ENCODE measurements around the gene NTHL1. TPM values are rescaled to one million over a fixed set of nuclear protein-coding genes. Genes with fewer than 3 reads are reported as not detected.

NTHL1 gene
- total and polyA plus RNA-seq, 9 of the 15 experiments (the other 6 are each of a cell fraction or from before 2014, with no cell fraction given): 1.1 to 58.8 (median 17.6) TPM

DNA sequence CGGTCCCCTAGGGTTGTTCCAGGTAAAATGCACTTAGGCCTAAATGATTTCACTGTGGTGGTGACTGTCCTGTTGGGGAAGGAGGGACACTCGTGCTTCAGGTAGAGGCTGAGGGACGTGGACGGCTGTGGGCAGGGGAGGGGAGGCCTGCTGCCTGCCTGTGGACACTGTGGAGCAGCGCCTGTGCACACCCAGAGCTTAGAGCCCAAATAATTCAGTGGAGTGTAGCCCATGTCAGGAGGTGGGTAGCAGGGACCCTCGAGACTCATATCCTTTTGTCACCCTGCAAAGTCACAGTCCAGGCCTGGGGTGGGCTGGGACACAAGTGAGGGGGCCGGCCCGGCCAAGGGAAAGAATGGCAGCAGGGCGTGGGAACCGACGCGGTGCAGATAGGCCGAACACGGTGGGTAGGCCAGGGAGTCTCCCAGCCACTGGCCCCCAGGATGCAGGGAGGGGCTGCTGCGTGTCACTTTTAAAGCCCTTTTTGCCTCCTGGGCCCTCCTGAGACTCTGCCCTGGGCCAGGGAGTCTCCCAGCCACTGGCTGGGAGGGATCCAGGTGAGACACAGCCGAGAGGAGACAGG is 21.7 kb downstream of the NTHL1 start:
- no peak overlapping the region for H3K27ac ChIP-seq (ENCODE audit: extremely low read depth, low read depth, low read length)
- 79% methylated on average over 14 of the region's 16 CpGs for WGBS (ENCODE audit: insufficient coverage, low coverage, missing lambda C conversion rate)
- H3K9me1 ChIP-seq (ENCODE audit: control insufficient read depth, insufficient read depth, low read length): peaks cover 3% of the 10 kb centered on the region
- H4K20me1 ChIP-seq (replicated peaks; ENCODE audit: control insufficient read depth, insufficient read depth, low read length): 0 out of 2 replicates have a peak, but pooled peaks cover 7% of the 10 kb centered on the region
- H3K27me3 ChIP-seq (ENCODE audit: control insufficient read depth in 2 of 2, insufficient read depth in 2 of 2, low read length in 2 of 2): no peaks in the 10 kb centered on the region
- peaks cover 4% of the 10 kb centered on the region; the same call in 1 of the 3 replicates for H3K36me3 ChIP-seq (ENCODE audit: control insufficient read depth, insufficient read depth, low read length)
- CTCF ChIA-PET (ENCODE audit: low intra/inter-chr PET ratio): no interaction called here
- TF ChIP-seq ZNF830 (CRISPR knock-in tag; IDR thresholded peaks at IDR 0.05) (no peak), ZNF175 (CRISPR knock-in tag; IDR thresholded peaks at IDR 0.05; ENCODE audit: low read depth) (no peak), MYNN (IDR thresholded peaks at IDR 0.05) (no peak), MYNN (CRISPR knock-in tag; IDR thresholded peaks at IDR 0.05) (no peak), KAT7 (CRISPR knock-in tag; IDR thresholded peaks at IDR 0.05; ENCODE audit: borderline replicate concordance) (no peak), ETS2 (tag; IDR thresholded peaks at IDR 0.05; ENCODE audit: borderline replicate concordance, poor library complexity, severe bottlenecking) (no peak), ZNF3 (CRISPR knock-in tag; IDR thresholded peaks at IDR 0.05) (no peak), NFE2 (IDR thresholded peaks at IDR 0.05; ENCODE audit: low read depth) (no peak), GATAD2A (IDR thresholded peaks at IDR 0.05) (no peak), TAF7 (tag; IDR thresholded peaks at IDR 0.05) (no peak), SMARCC2 (IDR thresholded peaks at IDR 0.05; ENCODE audit: low read depth) (no peak), KLF10 (CRISPR knock-in tag; IDR thresholded peaks at IDR 0.05) (no peak)
- TF ChIP-seq, protein P1, sequence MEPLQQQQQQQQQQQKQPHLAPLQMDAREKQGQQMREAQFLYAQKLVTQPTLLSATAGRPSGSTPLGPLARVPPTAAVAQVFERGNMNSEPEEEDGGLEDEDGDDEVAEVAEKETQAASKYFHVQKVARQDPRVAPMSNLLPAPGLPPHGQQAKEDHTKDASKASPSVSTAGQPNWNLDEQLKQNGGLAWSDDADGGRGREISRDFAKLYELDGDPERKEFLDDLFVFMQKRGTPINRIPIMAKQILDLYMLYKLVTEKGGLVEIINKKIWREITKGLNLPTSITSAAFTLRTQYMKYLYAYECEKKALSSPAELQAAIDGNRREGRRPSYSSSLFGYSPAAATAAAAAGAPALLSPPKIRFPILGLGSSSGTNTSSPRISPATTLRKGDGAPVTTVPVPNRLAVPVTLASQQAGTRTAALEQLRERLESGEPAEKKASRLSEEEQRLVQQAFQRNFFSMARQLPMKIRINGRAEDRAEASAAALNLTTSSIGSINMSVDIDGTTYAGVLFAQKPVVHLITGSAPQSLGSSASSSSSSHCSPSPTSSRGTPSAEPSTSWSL (CRISPR knock-in tag; IDR thresholded peaks at IDR 0.05; ENCODE audit: borderline replicate concordance): no peak
- intact Hi-C loops (cut with micrococcal nuclease): no loop called here
- POLR2A ChIA-PET: interaction anchor here (0.6 to 1.3 kb wide), 3 partner anchors 127 to 192 kb away, joined by 3 to 14 read pairs (median 6); partner anchors contain the start of gene TRAF7
- H3K79me2 ChIP-seq (ENCODE audit: control insufficient read depth, insufficient read depth, low read length): peaks cover 16% of the 10 kb centered on the region
- peak overlapping the region; percentile 69; the same call in 1 of the 2 replicates for H3K4me2 ChIP-seq (ENCODE audit: insufficient read depth, low read length)
- BruUV-seq (replicated peaks): no TSS peak
- in situ Hi-C loops (cut with MboI): no loop called here
- DNase-seq (ENCODE audit: extremely low read depth in 1 of 4, low spot score in 3 of 4) (no peak), ATAC-seq (no peak), FAIRE-seq (no peak)
- H2AFZ ChIP-seq (ENCODE audit: low read depth, low read length): no peak overlapping the region
- H3K4me1 ChIP-seq (replicated peaks in 1 of 2; ENCODE audit: control insufficient read depth in 2 of 2, insufficient read depth in 2 of 2, low read length in 2 of 2): peaks cover 23 to 85% of the 10 kb centered on the region in 2 experiments; a peak in 4 of 5 replicates
- peak overlapping the region; percentile 32; the same call in 1 of the 2 replicates for H3K4me3 ChIP-seq
- H3K9ac ChIP-seq (ENCODE audit: insufficient read depth in 1 of 2, low read depth in 2 of 2, low read length in 2 of 2): peak overlapping the region in 1 of 2 experiments; percentile 86; a peak in 2 of 4 replicates
- H3K9me3 ChIP-seq (replicated peaks; ENCODE audit: control insufficient read depth, insufficient read depth, low read depth, low read length): no peaks in the 10 kb centered on the region

Measured in K562 (cell line).